Keratinocyte (primary cell): ENCODE measurements around the gene COPA. TPM values are rescaled to one million over a fixed set of nuclear protein-coding genes. Genes with fewer than 3 reads are reported as not detected.

ENCODE experiments used
- DNase-seq: peaks from one replicate; pipeline ENCODE4 v3.0.0-alpha.2; 2011; ENCODE audit warnings: low read depth, missing footprints, low spot score
- FAIRE-seq: peaks from 2 replicates; lab custom pipeline; 2011; peaks lifted over from hg19 to GRCh38; lab: Jason Lieb, UNC
- H2AFZ ChIP-seq: 2 replicates; pipeline ENCODE4 v1.6.0; 2012; ENCODE audit warnings: low read length, control low read depth, inconsistent platforms; ENCODE audit not compliant: control insufficient read depth
- H3K27ac ChIP-seq: 2 replicates; pipeline ENCODE4 v1.5.1; 2011; ENCODE audit warnings: low read length; ENCODE audit not compliant: control insufficient read depth, insufficient read depth
- H3K27me3 ChIP-seq: 3 replicates; pipeline ENCODE4 v1.6.0; 2011; ENCODE audit warnings: low read length; ENCODE audit not compliant: control insufficient read depth, insufficient read depth; ENCODE audit errors: extremely low read depth
- H3K36me3 ChIP-seq, 2 experiments: 2 replicates in 1 of 2; 3 replicates in 1 of 2; pipeline ENCODE4 v1.5.1; 2011; ENCODE audit warnings: low read length in 2 of 2, mild to moderate bottlenecking in 1 of 2; ENCODE audit not compliant: control insufficient read depth in 2 of 2, insufficient read depth in 2 of 2; ENCODE audit errors: extremely low read depth in 1 of 2
- H3K4me1 ChIP-seq: 3 replicates; pipeline ENCODE4 v1.5.1; 2011; ENCODE audit warnings: low read length; ENCODE audit not compliant: control insufficient read depth, insufficient read depth; ENCODE audit errors: extremely low read depth
- H3K4me2 ChIP-seq: 3 replicates; pipeline ENCODE4 v1.6.0; 2011; ENCODE audit warnings: low read depth, low read length; ENCODE audit not compliant: control insufficient read depth, insufficient read depth; ENCODE audit errors: extremely low read depth
- H3K4me3 ChIP-seq, 3 experiments: fragments of 200-600 bp in 1 of 3; sonication (generic) in 1 of 3; 2 replicates in 2 of 3; 3 replicates in 1 of 3; pipeline ENCODE4 v1.5.1; 2011 to 2016; ENCODE audit warnings: low read length in 3 of 3, mild to moderate bottlenecking in 3 of 3, control low read depth in 2 of 3, inconsistent platforms in 1 of 3, low read depth in 1 of 3, mixed read lengths in 1 of 3, mixed run types in 1 of 3, moderate library complexity in 1 of 3; ENCODE audit not compliant: control insufficient read depth in 2 of 3, insufficient read depth in 2 of 3; ENCODE audit errors: extremely low read depth in 1 of 3
- H3K79me2 ChIP-seq: 2 replicates; pipeline ENCODE4 v1.6.0; 2012; ENCODE audit warnings: low read length; ENCODE audit not compliant: control insufficient read depth, insufficient read depth
- H3K9ac ChIP-seq: 3 replicates; pipeline ENCODE4 v1.6.0; 2011; ENCODE audit warnings: low read length; ENCODE audit not compliant: control insufficient read depth, insufficient read depth; ENCODE audit errors: extremely low read depth
- H3K9me1 ChIP-seq: 3 replicates; pipeline ENCODE4 v1.6.0; 2011; ENCODE audit warnings: low read length; ENCODE audit not compliant: control insufficient read depth, insufficient read depth; ENCODE audit errors: extremely low read depth
- H3K9me3 ChIP-seq: 2 replicates; pipeline ENCODE4 v1.5.1; 2012; ENCODE audit warnings: low read depth, low read length; ENCODE audit not compliant: control insufficient read depth
- H4K20me1 ChIP-seq: 3 replicates; pipeline ENCODE4 v1.6.0; 2011; ENCODE audit warnings: low read length; ENCODE audit not compliant: control insufficient read depth, insufficient read depth; ENCODE audit errors: extremely low read depth
- CTCF ChIP-seq, 3 experiments: IDR thresholded peaks in 1 of 3; conservative IDR thresholded peaks in 1 of 3; optimal IDR thresholded peaks in 1 of 3; 2 replicates in 2 of 3; 3 replicates in 1 of 3; pipeline versions ENCODE3 to v1.5.1; 2011; ENCODE audit warnings: low read length in 3 of 3, mild to moderate bottlenecking in 3 of 3, moderate library complexity in 2 of 3, control low read depth in 1 of 3, inconsistent platforms in 1 of 3; ENCODE audit not compliant: insufficient read depth in 2 of 3; ENCODE audit errors: extremely low read depth in 1 of 3
- EZH2 ChIP-seq: IDR thresholded peaks from one replicate; pipeline ENCODE4 v1.6.1; 2012; ENCODE audit warnings: inconsistent platforms, mild to moderate bottlenecking, low read length, moderate library complexity
- dilution Hi-C: fragments of 300-500 bp; cut with MboI; formaldehyde crosslinking; loops from one replicate; pipeline ENCODE4 v1.7.0; 2020; ENCODE audit warnings: low sequenced_read_pairs; ENCODE audit not compliant: extremely low pct_ligation_motif_present
- polyA plus RNA-seq, 5 experiments: library from polyadenylated mRNA; depleted of rRNA in 3 of 5; stranded (reverse) in 3 of 5; stranded (forward) in 1 of 5; unstranded in 1 of 5; fragments of >200 nt; gene quantifications; 1 replicate in 1 of 5; 2 replicates in 3 of 5; 3 replicates in 1 of 5; pipeline versions ENCODE4 v1.2.1 to v1.2.3, GENCODE V29; 2011 to 2012; ENCODE audit warnings: missing spikeins in 2 of 5, low read depth in 1 of 5, low replicate concordance in 1 of 5

The COPA gene
- polyA plus RNA-seq, 1 donor (not counting 4 experiments of a cell fraction or from before 2014, with no cell fraction given), result 169 TPM

- Histone ChIP-seq H2AFZ (no peak overlapping the region), H3K4me3 (no peak overlapping the region), H3K9me1 (no peaks in the 10 kb centered on the region), H3K4me1 (peaks cover 4% of the 10 kb centered on the region), H3K9me3 (no peaks in the 10 kb centered on the region), H3K9ac (no peak overlapping the region), H3K27me3 (no peaks in the 10 kb centered on the region), H3K36me3 (no peaks in the 10 kb centered on the region), H3K79me2 (no peaks in the 10 kb centered on the region), H3K27ac (no peak overlapping the region), H4K20me1 (no peaks in the 10 kb centered on the region), H3K4me2 (no peak overlapping the region)
- dilution Hi-C loops, result no loop called here
- no peak for TF ChIP-seq CTCF (optimal IDR thresholded peaks at IDR 0.05 in 1 of 3, IDR thresholded peaks at IDR 0.05 in 1 of 3, conservative IDR thresholded peaks at IDR 0.05 in 1 of 3; ENCODE audit: extremely low read depth in 1 of 3, insufficient read depth in 2 of 3, low read length in 3 of 3)
- no peak for TF ChIP-seq EZH2
- FAIRE-seq (no peak), DNase-seq (no peak)
Measured at GRCh38 chr1:160371346-160371631, 28.2 kb upstream of the COPA start.

GRCh38 chr1:160370561-160371345 lies 27.7 kb upstream of the COPA start:
- no peak overlapping the region for H3K9ac ChIP-seq
- H2AFZ ChIP-seq, result no peak overlapping the region
- no peaks in the 10 kb centered on the region for H3K36me3 ChIP-seq
- H3K9me3 ChIP-seq, result no peaks in the 10 kb centered on the region
- no peak overlapping the region for H3K4me2 ChIP-seq
- no peaks in the 10 kb centered on the region for H3K4me1 ChIP-seq
- no peaks in the 10 kb centered on the region for H3K79me2 ChIP-seq
- no peaks in the 10 kb centered on the region for H3K9me1 ChIP-seq
- H4K20me1 ChIP-seq, result no peaks in the 10 kb centered on the region
- DNase-seq (no peak), FAIRE-seq (no peak)
- no peaks in the 10 kb centered on the region for H3K27me3 ChIP-seq
- no peak overlapping the region for H3K4me3 ChIP-seq
- dilution Hi-C loops, result no loop called here
- TF ChIP-seq EZH2 (no peak), CTCF (optimal IDR thresholded peaks at IDR 0.05 in 1 of 3, IDR thresholded peaks at IDR 0.05 in 1 of 3, conservative IDR thresholded peaks at IDR 0.05 in 1 of 3; ENCODE audit: extremely low read depth in 1 of 3, insufficient read depth in 2 of 3, low read length in 3 of 3) (no peak)
- no peak overlapping the region for H3K27ac ChIP-seq
